HG03108 (cell line): ENCODE data around the gene EEF1AKMT1.
"Not testable (repeated sequence)": the region's sequence is repeated elsewhere in the genome, so short reads cannot be mapped to it uniquely, and the experiment has no call there.

Experiments
- ATAC-seq: cut with Tn5 transposase; IDR thresholded peaks from one replicate; pipeline ENCODE4 v1.9.1; 2021; ENCODE audit warnings: moderate library complexity; ENCODE audit not compliant: unreplicated experiment

Gene EEF1AKMT1

GRCh38 chr13:20779405-20779804 lies 5.6 kb upstream of the EEF1AKMT1 start:
- no peak for ATAC-seq

- ATAC-seq, result no peak
Observed at GRCh38 chr13:20778311-20778710, 4.5 kb upstream of the EEF1AKMT1 start.

GRCh38 chr13:20776751-20777150 lies 3.0 kb upstream of the EEF1AKMT1 start:
- no peak for ATAC-seq

GRCh38 chr13:20775961-20776360 lies 2.2 kb upstream of the EEF1AKMT1 start:
- ATAC-seq, result no peak

- ATAC-seq, result no peak
Observed at GRCh38 chr13:20774746-20775145, 985 bp upstream of the EEF1AKMT1 start.

- ATAC-seq, result no peak
Observed at GRCh38 chr13:20772401-20773131, 1.2 kb downstream of the EEF1AKMT1 start.

GRCh38 chr13:20769834-20770233 lies 3.9 kb downstream of the EEF1AKMT1 start:
- ATAC-seq, result no peak

- ATAC-seq, result no peak
Observed at GRCh38 chr13:20769091-20769490, 4.7 kb downstream of the EEF1AKMT1 start.

GRCh38 chr13:20767309-20767943 lies 6.3 kb downstream of the EEF1AKMT1 start:
- no peak for ATAC-seq

- no peak for ATAC-seq
Observed at GRCh38 chr13:20760872-20761271, 12.9 kb downstream of the EEF1AKMT1 start.

- no peak for ATAC-seq
Observed at GRCh38 chr13:20754009-20754408, 19.8 kb downstream of the EEF1AKMT1 start.

GRCh38 chr13:20749377-20749776 lies 24.4 kb downstream of the EEF1AKMT1 start:
- no peak for ATAC-seq

GRCh38 chr13:20743830-20744404 lies 29.8 kb downstream of the EEF1AKMT1 start:
- ATAC-seq, result not testable (repeated sequence)

- ATAC-seq, result no peak
Observed at GRCh38 chr13:20740021-20740420, 33.7 kb downstream of the EEF1AKMT1 start.

GRCh38 chr13:20738616-20739015 lies 35.1 kb downstream of the EEF1AKMT1 start:
- no peak for ATAC-seq

GRCh38 chr13:20729633-20730585 lies 43.9 kb downstream of the EEF1AKMT1 start:
- no peak for ATAC-seq

GRCh38 chr13:20728579-20729311 lies 45.0 kb downstream of the EEF1AKMT1 start:
- ATAC-seq, result no peak

- no peak for ATAC-seq
Observed at GRCh38 chr13:20727856-20728255, 45.9 kb downstream of the EEF1AKMT1 start.

- no peak for ATAC-seq
Observed at GRCh38 chr13:20721454-20722357, 52.1 kb downstream of the EEF1AKMT1 start.
